A673 (cell line): ENCODE measurements around the gene RLIM. TPM values are rescaled to one million over a fixed set of nuclear protein-coding genes. Genes with fewer than 3 reads are reported as not detected.

Experiments used
- BruUV-seq: library from RNA; stranded (reverse); fragments of 400-500 nt; replicated peaks from 2 replicates; lab custom pipeline; 2021; lab: Mats Ljungman, UMichigan
- CTCF ChIA-PET: fragments of 300-600 bp; sonication (Branson Sonifier 250); formaldehyde crosslinking; loops from one replicate; lab custom pipeline; 2022; ENCODE audit warnings: antibody characterized with exemption; lab: Charles Lee
- POLR2A ChIA-PET: fragments of 300-600 bp; sonication (Branson Sonifier 250); formaldehyde crosslinking; loops from one replicate; lab custom pipeline; 2022; ENCODE audit warnings: antibody characterized with exemption; ENCODE audit not compliant: low non-redundant PET; lab: Charles Lee
- DNase-seq: peaks from one replicate; pipeline ENCODE4 v3.0.0-alpha.2; 2015; ENCODE audit warnings: low spot score
- H3K27ac ChIP-seq: fragments of 200-600 bp; sonication (generic); 2 replicates; pipeline ENCODE4 v1.5.1; 2016; ENCODE audit warnings: mixed run types, low read depth, mild to moderate bottlenecking, mixed read lengths, antibody characterized with exemption, low read length; ENCODE audit not compliant: poor library complexity, severe bottlenecking
- H3K27me3 ChIP-seq: fragments of 200-600 bp; sonication (generic); replicated peaks from 2 replicates; pipeline ENCODE4 v1.6.1; 2017; ENCODE audit warnings: mixed run types, low read depth, mild to moderate bottlenecking, mixed read lengths, antibody characterized with exemption, low read length; ENCODE audit not compliant: insufficient read depth, poor library complexity
- H3K36me3 ChIP-seq: fragments of 200-600 bp; sonication (generic); 2 replicates; pipeline ENCODE4 v1.6.1; 2016; ENCODE audit warnings: mixed run types, mild to moderate bottlenecking, mixed read lengths, antibody characterized with exemption, low read length; ENCODE audit not compliant: insufficient read depth, poor library complexity, severe bottlenecking
- H3K4me1 ChIP-seq: fragments of 200-600 bp; sonication (generic); 2 replicates; pipeline ENCODE4 v1.6.1; 2017; ENCODE audit warnings: mixed run types, mild to moderate bottlenecking, mixed read lengths, antibody characterized with exemption, low read length; ENCODE audit not compliant: insufficient read depth, poor library complexity, severe bottlenecking
- H3K4me3 ChIP-seq: fragments of 200-600 bp; sonication (generic); 2 replicates; pipeline ENCODE4 v1.5.1; 2016; ENCODE audit warnings: low read depth, mixed run types, mild to moderate bottlenecking, mixed read lengths, low read length; ENCODE audit not compliant: poor library complexity, severe bottlenecking
- H3K9me3 ChIP-seq: fragments of 200-600 bp; sonication (generic); 2 replicates; pipeline ENCODE4 v1.6.1; 2016; ENCODE audit warnings: mixed run types, low read depth, mild to moderate bottlenecking, mixed read lengths, antibody characterized with exemption, low read length; ENCODE audit not compliant: poor library complexity, severe bottlenecking
- CTCF ChIP-seq: fragments of 300-800, 200-600 bp; sonication (generic); conservative IDR thresholded peaks from 2 replicates; pipeline ENCODE4 v1.5.1; 2017; ENCODE audit warnings: low read depth, mild to moderate bottlenecking, antibody characterized with exemption, low read length, moderate library complexity, mixed read lengths
- EZH2 ChIP-seq: fragments of 200-600 bp; sonication (generic); IDR thresholded peaks from 2 replicates; pipeline ENCODE4 v1.6.1; 2017; ENCODE audit warnings: borderline replicate concordance, low read depth, mild to moderate bottlenecking, mixed read lengths, antibody characterized with exemption, low read length; ENCODE audit not compliant: poor library complexity, severe bottlenecking
- intact Hi-C: fragments of 100-400 bp; cut with micrococcal nuclease; formaldehyde crosslinking; loops from one replicate; pipeline ENCODE4 v1.10.0; 2022; ENCODE audit not compliant: unreplicated experiment
- total RNA-seq: library from RNA; stranded (reverse); gene quantifications from 2 replicates; pipeline ENCODE4 v1.2.3, GENCODE V29; 2021

RLIM gene
- total RNA-seq, 1 experiment from 2014 or later: 57.7 TPM

GRCh38 chrX:74557378-74557777, 57.0 kb downstream of the RLIM start:
- no peaks in the 10 kb centered on the region for H3K4me1 ChIP-seq
- no TSS peak for BruUV-seq
- CTCF ChIA-PET: no interaction called here
- H3K36me3 ChIP-seq: no peaks in the 10 kb centered on the region
- intact Hi-C loops: no loop called here
- H3K9me3 ChIP-seq: no peaks in the 10 kb centered on the region
- POLR2A ChIA-PET: no interaction called here
- H3K27me3 ChIP-seq: no peaks in the 10 kb centered on the region
- no peak for DNase-seq
- TF ChIP-seq CTCF: no peak
- TF ChIP-seq EZH2: no peak
- H3K4me3 ChIP-seq: no peak overlapping the region
- H3K27ac ChIP-seq: no peak overlapping the region

GRCh38 chrX:74551934-74552333, 62.5 kb downstream of the RLIM start:
- BruUV-seq: no TSS peak
- H3K27me3 ChIP-seq: no peaks in the 10 kb centered on the region
- POLR2A ChIA-PET: no interaction called here
- H3K4me1 ChIP-seq: no peaks in the 10 kb centered on the region
- H3K36me3 ChIP-seq: no peaks in the 10 kb centered on the region
- H3K9me3 ChIP-seq: no peaks in the 10 kb centered on the region
- no peak for DNase-seq
- CTCF ChIA-PET: no interaction called here
- H3K4me3 ChIP-seq: no peak overlapping the region
- H3K27ac ChIP-seq: no peak overlapping the region
- intact Hi-C loops: loop anchor here (5.0 kb wide), 2 partner anchors 695 to 1050 kb away; no protein-coding TSS in a partner anchor
- no peak for TF ChIP-seq EZH2
- no peak for TF ChIP-seq CTCF

GRCh38 chrX:74550295-74550802, 64.1 kb downstream of the RLIM start:
- Histone ChIP-seq H3K4me1 (no peaks in the 10 kb centered on the region), H3K36me3 (no peaks in the 10 kb centered on the region), H3K4me3 (no peak overlapping the region), H3K9me3 (no peaks in the 10 kb centered on the region), H3K27ac (no peak overlapping the region), H3K27me3 (no peaks in the 10 kb centered on the region)
- ChIA-PET POLR2A (no interaction called here), CTCF (no interaction called here)
- peak; percentile 82 for DNase-seq
- intact Hi-C loops: loop anchor here (1.0 to 5.0 kb wide), 3 partner anchors 167 to 1052 kb away; no protein-coding TSS in a partner anchor
- no TSS peak for BruUV-seq
- TF ChIP-seq CTCF: peak; percentile 99
- TF ChIP-seq EZH2: no peak
